Measurements from ENCODE around the gene CCDC28B. TPM values are rescaled to one million over a fixed set of nuclear protein-coding genes. Genes with fewer than 3 reads are reported as not detected.

Gene CCDC28B
- total RNA-seq, 4 donors from 2014 or later: 1.2 to 4.0 (median 2.7) TPM; not detected in 1

DNA sequence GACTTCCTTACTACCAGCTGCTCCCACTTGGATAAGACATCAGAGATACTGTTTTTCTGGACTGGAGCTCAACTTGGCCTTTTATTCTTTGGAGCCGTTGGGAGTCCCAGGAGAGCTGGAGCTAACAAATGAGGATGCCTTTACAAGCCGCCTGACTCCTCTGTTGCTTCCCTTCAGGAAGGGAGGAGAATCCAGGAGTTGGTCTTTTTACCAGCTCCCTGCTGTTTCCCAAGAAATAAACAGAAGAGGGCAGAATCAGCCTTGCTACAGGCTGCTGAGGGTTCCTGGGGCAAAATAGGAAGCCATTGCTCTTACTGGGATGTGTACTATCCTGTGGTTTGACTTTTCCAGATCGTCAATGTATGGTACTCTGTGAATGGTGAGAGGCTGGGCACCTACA, 23.3 kb downstream of the CCDC28B start:
- H3K4me3 ChIP-seq: no peak overlapping the region
- TF ChIP-seq POLR2AphosphoS5 (IDR thresholded peaks at IDR 0.05) (no peak), EP300 (IDR thresholded peaks at IDR 0.05; ENCODE audit: low read depth) (no peak), POLR2A (IDR thresholded peaks at IDR 0.05) (no peak)
- TF ChIP-seq, protein P1, sequence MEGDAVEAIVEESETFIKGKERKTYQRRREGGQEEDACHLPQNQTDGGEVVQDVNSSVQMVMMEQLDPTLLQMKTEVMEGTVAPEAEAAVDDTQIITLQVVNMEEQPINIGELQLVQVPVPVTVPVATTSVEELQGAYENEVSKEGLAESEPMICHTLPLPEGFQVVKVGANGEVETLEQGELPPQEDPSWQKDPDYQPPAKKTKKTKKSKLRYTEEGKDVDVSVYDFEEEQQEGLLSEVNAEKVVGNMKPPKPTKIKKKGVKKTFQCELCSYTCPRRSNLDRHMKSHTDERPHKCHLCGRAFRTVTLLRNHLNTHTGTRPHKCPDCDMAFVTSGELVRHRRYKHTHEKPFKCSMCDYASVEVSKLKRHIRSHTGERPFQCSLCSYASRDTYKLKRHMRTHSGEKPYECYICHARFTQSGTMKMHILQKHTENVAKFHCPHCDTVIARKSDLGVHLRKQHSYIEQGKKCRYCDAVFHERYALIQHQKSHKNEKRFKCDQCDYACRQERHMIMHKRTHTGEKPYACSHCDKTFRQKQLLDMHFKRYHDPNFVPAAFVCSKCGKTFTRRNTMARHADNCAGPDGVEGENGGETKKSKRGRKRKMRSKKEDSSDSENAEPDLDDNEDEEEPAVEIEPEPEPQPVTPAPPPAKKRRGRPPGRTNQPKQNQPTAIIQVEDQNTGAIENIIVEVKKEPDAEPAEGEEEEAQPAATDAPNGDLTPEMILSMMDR (IDR thresholded peaks at IDR 0.05): no peak
- intact Hi-C loops (cut with DNase I; ENCODE audit: low total_unique reads) (no loop called here), in situ Hi-C loops (cut with MboI; ENCODE audit: low pct_ligation_motif_present in 1 of 4, low pct_unique_long_range_greater_than_20kb in 1 of 4, low sequenced_read_pairs in 3 of 4) (loop anchor here in 1 of 4 donors (25.0 kb wide), 1 partner anchor 164 kb away; the partner anchor contains the start of gene BSDC1)
- no peaks in the 10 kb centered on the region for H3K27me3 ChIP-seq
- DNase-seq: no peak
- H3K27ac ChIP-seq: peak overlapping the region in 3 of 4 donors; percentile 91 to 93 (median 91)
- WGBS, 2 donors (ENCODE audit: low coverage in 1 of 2): 78% methylated on average over 3 of the region's 3 CpGs; no CpG with 5 or more reads in 1 of the 2 donors
- peaks cover 20 to 29% (median 24%) of the 10 kb centered on the region in 4 donors for H3K4me1 ChIP-seq
- peaks cover 0 to 23% (median 9%) of the 10 kb centered on the region in 4 donors for H3K36me3 ChIP-seq
- no peaks in the 10 kb centered on the region for H3K9me3 ChIP-seq

DNA sequence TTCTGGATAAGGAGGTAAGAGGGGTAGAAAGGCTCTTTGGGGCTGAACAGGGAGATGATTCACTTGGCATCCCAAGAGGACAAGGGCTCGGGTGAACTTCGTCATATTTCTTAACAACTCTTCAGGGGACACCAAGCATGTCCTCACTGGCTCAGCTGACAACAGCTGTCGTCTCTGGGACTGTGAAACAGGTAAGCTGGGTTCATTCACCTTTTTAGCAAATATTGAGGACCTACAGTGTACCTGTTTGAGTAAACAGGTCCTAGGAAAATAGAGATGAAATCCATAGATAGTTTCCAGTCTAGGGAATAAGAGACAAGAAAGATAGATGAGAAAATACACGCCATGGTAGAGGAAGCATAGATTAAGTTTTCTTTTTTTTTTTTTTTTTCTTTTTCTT, 23.9 kb downstream of the CCDC28B start:
- Histone ChIP-seq H3K27me3 (no peaks in the 10 kb centered on the region), H3K4me1 (peaks cover 20 to 29% (median 24%) of the 10 kb centered on the region in 4 donors), H3K36me3 (peaks cover 0 to 29% (median 12%) of the 10 kb centered on the region in 4 donors), H3K4me3 (no peak overlapping the region), H3K27ac (no peak overlapping the region), H3K9me3 (no peaks in the 10 kb centered on the region)
- in situ Hi-C loops (cut with MboI; ENCODE audit: low pct_ligation_motif_present in 1 of 4, low pct_unique_long_range_greater_than_20kb in 1 of 4, low sequenced_read_pairs in 3 of 4): loop anchor here in 1 of 4 donors (25.0 kb wide), 1 partner anchor 163 kb away; the partner anchor contains the start of gene BSDC1
- 93 to 96% methylated on average over 3 to 4 of the region's 4 CpGs for WGBS, 2 donors (ENCODE audit: low coverage in 1 of 2)
- TF ChIP-seq, protein P1 (IDR thresholded peaks at IDR 0.05): no peak
- TF ChIP-seq EP300 (IDR thresholded peaks at IDR 0.05; ENCODE audit: low read depth): no peak
- no peak for DNase-seq
- intact Hi-C loops (cut with DNase I; ENCODE audit: low total_unique reads): no loop called here

DNA sequence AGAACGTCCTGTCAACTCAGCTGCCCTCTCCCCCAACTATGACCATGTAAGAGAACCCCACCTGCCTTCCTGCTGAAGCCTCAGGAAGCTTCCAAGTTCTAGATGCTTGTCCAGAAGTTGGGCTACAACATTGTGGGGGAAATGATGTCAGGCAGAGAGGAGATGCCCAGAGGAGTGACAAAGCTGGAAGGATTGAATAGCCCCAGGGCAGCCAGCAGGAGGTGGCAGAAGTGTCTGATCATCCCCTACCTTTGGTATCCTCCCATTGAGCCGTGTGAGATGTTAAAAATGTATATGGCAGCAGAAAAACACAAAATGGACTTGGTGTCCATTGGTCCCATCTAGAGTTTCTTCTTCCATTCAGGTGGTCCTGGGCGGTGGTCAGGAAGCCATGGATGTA, 28.4 kb downstream of the CCDC28B start:
- Histone ChIP-seq H3K27me3 (no peaks in the 10 kb centered on the region), H3K27ac (no peak overlapping the region), H3K4me3 (no peak overlapping the region), H3K9me3 (no peaks in the 10 kb centered on the region), H3K36me3 (peaks cover 0 to 58% (median 27%) of the 10 kb centered on the region in 4 donors), H3K4me1 (peaks cover 2 to 5% (median 3%) of the 10 kb centered on the region in 4 donors)
- in situ Hi-C loops (cut with MboI; ENCODE audit: low pct_ligation_motif_present in 1 of 4, low pct_unique_long_range_greater_than_20kb in 1 of 4, low sequenced_read_pairs in 3 of 4) (no loop called here), intact Hi-C loops (cut with DNase I; ENCODE audit: low total_unique reads) (no loop called here)
- no peak for TF ChIP-seq POLR2AphosphoS5 (IDR thresholded peaks at IDR 0.05)
- TF ChIP-seq, protein P1 (IDR thresholded peaks at IDR 0.05): no peak
- TF ChIP-seq POLR2A (IDR thresholded peaks at IDR 0.05): no peak
- no peak for TF ChIP-seq EP300 (IDR thresholded peaks at IDR 0.05; ENCODE audit: low read depth)
- WGBS, 2 donors (ENCODE audit: low coverage in 1 of 2): 80 to 86% methylated on average over 2 to 3 of the region's 3 CpGs
- DNase-seq: no peak

DNA sequence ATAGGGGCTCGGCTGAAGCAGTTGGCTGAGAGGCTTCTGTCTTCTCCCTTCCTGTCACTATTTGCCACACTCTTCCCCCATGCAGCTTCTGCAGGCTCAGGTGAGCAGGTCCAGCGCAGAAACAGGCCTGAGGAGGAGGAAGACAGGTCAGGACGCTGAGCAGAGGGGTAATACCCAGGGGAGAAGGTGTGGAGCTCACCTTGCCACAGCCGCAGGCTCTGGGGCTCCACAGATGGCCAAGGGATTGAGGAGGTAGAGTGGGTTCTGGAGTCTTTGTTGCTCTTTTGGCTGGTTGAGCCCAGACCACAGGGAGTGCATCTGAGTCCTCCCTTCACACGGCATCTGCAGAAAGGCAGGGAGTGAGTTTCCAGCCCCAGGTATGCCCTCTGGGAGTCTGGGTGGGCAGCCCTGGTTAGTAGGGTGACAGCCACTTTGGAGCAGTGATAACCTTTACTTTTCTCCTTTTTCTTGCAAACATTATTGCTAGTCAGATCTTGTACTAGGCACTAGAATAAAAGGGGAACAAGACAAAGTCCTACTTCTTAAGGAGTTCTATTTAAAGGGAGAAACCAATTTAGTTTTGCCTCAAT, 31.5 kb downstream of the CCDC28B start:
- Histone ChIP-seq H3K27me3 (no peaks in the 10 kb centered on the region), H3K27ac (no peak overlapping the region), H3K4me1 (no peaks in the 10 kb centered on the region), H3K36me3 (peaks cover 0 to 48% (median 23%) of the 10 kb centered on the region in 4 donors), H3K9me3 (no peaks in the 10 kb centered on the region), H3K4me3 (no peak overlapping the region)
- in situ Hi-C loops (cut with MboI; ENCODE audit: low pct_ligation_motif_present in 1 of 4, low pct_unique_long_range_greater_than_20kb in 1 of 4, low sequenced_read_pairs in 3 of 4): no loop called here
- no peak for TF ChIP-seq POLR2A (IDR thresholded peaks at IDR 0.05)
- intact Hi-C loops (cut with DNase I; ENCODE audit: low total_unique reads): no loop called here
- 81% methylated on average over 5 of the region's 5 CpGs; no CpG with 5 or more reads in 1 of the 2 donors for WGBS, 2 donors (ENCODE audit: low coverage in 1 of 2)
- no peak for DNase-seq

Data from transverse colon (tissue), 4 donors.